GM18861 (cell line): Measurements from ENCODE around the gene CD55.

Source experiments
- ATAC-seq: cut with Tn5 transposase; IDR thresholded peaks from one replicate; pipeline ENCODE4 v1.9.1; 2021; ENCODE audit not compliant: unreplicated experiment

CD55 gene

GRCh38 chr1:207328908-207329440, 7.5 kb downstream of the CD55 start:
- no peak for ATAC-seq

- no peak for ATAC-seq
These were observed 8.0 kb downstream of the CD55 start for GRCh38 chr1:207329469-207329868.

GRCh38 chr1:207330011-207330710, 8.7 kb downstream of the CD55 start:
- no peak for ATAC-seq

- ATAC-seq = no peak
These were observed 10.2 kb downstream of the CD55 start for GRCh38 chr1:207331354-207332313.

GRCh38 chr1:207333009-207333600, 11.6 kb downstream of the CD55 start:
- ATAC-seq = no peak

- ATAC-seq = no peak
These were observed 12.1 kb downstream of the CD55 start for GRCh38 chr1:207333620-207334019.

- no peak for ATAC-seq
These were observed 12.9 kb downstream of the CD55 start for GRCh38 chr1:207334337-207334736.

GRCh38 chr1:207335138-207335537, 13.7 kb downstream of the CD55 start:
- no peak for ATAC-seq

GRCh38 chr1:207335695-207336363, 14.4 kb downstream of the CD55 start:
- peak; percentile 47 for ATAC-seq

GRCh38 chr1:207336559-207337467, 15.3 kb downstream of the CD55 start:
- peak; percentile 74 for ATAC-seq

GRCh38 chr1:207342332-207342731, 20.9 kb downstream of the CD55 start:
- ATAC-seq = no peak

GRCh38 chr1:207343675-207344074, 22.2 kb downstream of the CD55 start:
- no peak for ATAC-seq

GRCh38 chr1:207344221-207344620, 22.7 kb downstream of the CD55 start:
- ATAC-seq = no peak

GRCh38 chr1:207345644-207346477, 24.4 kb downstream of the CD55 start:
- ATAC-seq = no peak

- ATAC-seq = no peak
These were observed 25.0 kb downstream of the CD55 start for GRCh38 chr1:207346513-207346912.

GRCh38 chr1:207349979-207350378, 28.5 kb downstream of the CD55 start:
- ATAC-seq = no peak

- no peak for ATAC-seq
These were observed 31.1 kb downstream of the CD55 start for GRCh38 chr1:207352554-207352953.

- peak; percentile 53 for ATAC-seq
These were observed 33.6 kb downstream of the CD55 start for GRCh38 chr1:207355060-207355459.
